Measurements from ENCODE around the gene SLC1A5.

SLC1A5 gene

DNA sequence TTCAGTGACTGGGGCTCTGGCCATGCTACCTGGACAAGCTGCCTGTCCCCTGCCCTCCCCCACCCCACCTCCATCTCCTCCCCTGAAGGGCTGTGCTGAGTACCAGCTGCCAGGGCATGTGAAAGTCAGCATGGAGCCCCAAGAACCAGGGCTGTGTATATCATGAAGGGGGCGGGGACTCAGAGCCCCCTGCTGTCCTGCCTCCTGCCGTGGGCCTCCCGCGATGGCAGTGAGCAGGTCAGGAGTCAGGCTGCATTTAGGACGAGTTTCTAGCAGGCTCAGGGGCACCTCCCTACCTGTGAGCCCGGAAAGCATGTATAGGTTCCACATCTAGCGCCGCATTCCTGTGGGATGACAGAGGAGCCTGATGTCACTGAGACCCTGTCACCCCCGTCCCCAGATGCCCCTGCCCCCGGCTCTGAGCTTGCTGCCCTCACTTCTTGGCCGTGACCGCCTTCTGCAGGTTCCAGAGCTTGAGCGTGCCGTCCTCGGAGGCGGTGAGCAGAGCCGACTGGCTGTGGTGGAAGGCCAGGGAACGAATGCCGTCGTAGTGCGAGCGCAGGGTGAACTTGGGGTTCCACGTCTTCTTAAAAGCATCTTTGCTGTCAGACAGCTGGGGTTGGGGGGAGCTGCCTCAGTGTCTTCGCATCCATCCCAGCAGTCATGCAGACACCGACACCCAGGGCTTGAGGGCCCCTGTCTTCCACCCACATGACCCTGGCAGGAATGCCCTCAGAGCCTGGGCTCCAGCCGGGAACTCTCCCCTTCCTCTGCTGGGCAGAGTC lies 63.2 kb downstream of the SLC1A5 start:
- no peak for DNase-seq (ENCODE audit: low read depth)
